ENCODE measurements around the gene UFSP2.

DNA sequence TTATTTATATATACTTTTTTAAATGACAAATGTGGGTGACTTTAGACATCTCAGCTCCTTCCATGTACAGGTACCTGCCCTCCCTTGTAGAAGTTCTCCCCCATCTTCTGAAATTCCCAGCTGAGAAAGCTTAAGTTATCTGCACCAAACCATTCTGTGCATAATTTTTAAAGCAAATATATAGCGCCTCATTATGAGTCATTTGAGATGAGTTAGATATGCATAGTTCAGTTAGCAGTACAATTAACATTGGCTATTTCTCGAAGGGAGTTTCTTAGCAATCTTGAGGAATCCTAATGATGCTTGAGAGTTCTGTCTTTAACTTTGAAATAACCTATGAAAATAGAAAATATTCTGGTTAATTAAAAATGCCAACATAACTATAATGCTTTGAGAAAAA, 19.4 kb upstream of the UFSP2 start:
- TF ChIP-seq SUZ12 (IDR thresholded peaks at IDR 0.05) (no peak), FOXA1 (IDR thresholded peaks at IDR 0.05) (no peak), BHLHE40 (IDR thresholded peaks at IDR 0.05; ENCODE audit: borderline replicate concordance) (no peak), ZNF384 (IDR thresholded peaks at IDR 0.05) (no peak)
- TF ChIP-seq, protein P1, sequence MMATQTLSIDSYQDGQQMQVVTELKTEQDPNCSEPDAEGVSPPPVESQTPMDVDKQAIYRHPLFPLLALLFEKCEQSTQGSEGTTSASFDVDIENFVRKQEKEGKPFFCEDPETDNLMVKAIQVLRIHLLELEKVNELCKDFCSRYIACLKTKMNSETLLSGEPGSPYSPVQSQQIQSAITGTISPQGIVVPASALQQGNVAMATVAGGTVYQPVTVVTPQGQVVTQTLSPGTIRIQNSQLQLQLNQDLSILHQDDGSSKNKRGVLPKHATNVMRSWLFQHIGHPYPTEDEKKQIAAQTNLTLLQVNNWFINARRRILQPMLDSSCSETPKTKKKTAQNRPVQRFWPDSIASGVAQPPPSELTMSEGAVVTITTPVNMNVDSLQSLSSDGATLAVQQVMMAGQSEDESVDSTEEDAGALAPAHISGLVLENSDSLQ (IDR thresholded peaks at IDR 0.05) = no peak
